Muscle of leg (tissue), 11 donors: ENCODE results near the gene FOSL1. TPM values are rescaled to one million over a fixed set of nuclear protein-coding genes. Genes with fewer than 3 reads are reported as not detected.

Source experiments
- DNase-seq: peaks from one replicate; pipeline ENCODE4 v3.0.0; 2013
- H3K27ac ChIP-seq: one replicate; pipeline ENCODE4 v1.5.1; 2013; ENCODE audit warnings: mild to moderate bottlenecking, low read length, control low read depth
- H3K27me3 ChIP-seq: one replicate; pipeline ENCODE4 v1.6.1; 2013; ENCODE audit warnings: low read length; ENCODE audit not compliant: control insufficient read depth, insufficient read depth
- H3K36me3 ChIP-seq: one replicate; pipeline ENCODE4 v1.6.1; 2013; ENCODE audit warnings: low read length; ENCODE audit not compliant: control insufficient read depth, insufficient read depth
- H3K4me1 ChIP-seq: one replicate; pipeline ENCODE4 v1.6.1; 2013; ENCODE audit warnings: low read length; ENCODE audit not compliant: control insufficient read depth, insufficient read depth
- H3K4me3 ChIP-seq: one replicate; pipeline ENCODE4 v1.5.1; 2013; ENCODE audit warnings: low read length, control low read depth
- H3K9me3 ChIP-seq: replicated peaks from 2 replicates; pipeline ENCODE4 v1.6.1; 2013; ENCODE audit warnings: low read depth, low read length; ENCODE audit not compliant: control insufficient read depth
- WGBS: methylation state at CpG from one replicate; pipeline ENCODE4 v1.1.5; 2013; ENCODE audit warnings: missing lambda C conversion rate; ENCODE audit not compliant: insufficient coverage; 5-methylcytosine and 5-hydroxymethylcytosine counted together
- polyA plus RNA-seq, 8 donors: library from polyadenylated mRNA; unstranded; fragments of 120-200 nt; gene quantifications; one replicate each; pipeline versions ENCODE4 v1.2.1 to v1.2.3, GENCODE V29; 2013; ENCODE audit warnings: inconsistent platforms in 1 of 8, low replicate concordance in 1 of 8; ENCODE audit not compliant: insufficient read length in 8 of 8, insufficient read depth in 1 of 8
- total RNA-seq: library from RNA; stranded (reverse); fragments of 120-200 nt; gene quantifications from one replicate; pipeline ENCODE4 v1.2.4, GENCODE V29; 2013

The FOSL1 gene
- total and polyA plus RNA-seq, 9 donors: 0.19 to 0.66 (median 0.46) TPM; not detected in 1

DNA sequence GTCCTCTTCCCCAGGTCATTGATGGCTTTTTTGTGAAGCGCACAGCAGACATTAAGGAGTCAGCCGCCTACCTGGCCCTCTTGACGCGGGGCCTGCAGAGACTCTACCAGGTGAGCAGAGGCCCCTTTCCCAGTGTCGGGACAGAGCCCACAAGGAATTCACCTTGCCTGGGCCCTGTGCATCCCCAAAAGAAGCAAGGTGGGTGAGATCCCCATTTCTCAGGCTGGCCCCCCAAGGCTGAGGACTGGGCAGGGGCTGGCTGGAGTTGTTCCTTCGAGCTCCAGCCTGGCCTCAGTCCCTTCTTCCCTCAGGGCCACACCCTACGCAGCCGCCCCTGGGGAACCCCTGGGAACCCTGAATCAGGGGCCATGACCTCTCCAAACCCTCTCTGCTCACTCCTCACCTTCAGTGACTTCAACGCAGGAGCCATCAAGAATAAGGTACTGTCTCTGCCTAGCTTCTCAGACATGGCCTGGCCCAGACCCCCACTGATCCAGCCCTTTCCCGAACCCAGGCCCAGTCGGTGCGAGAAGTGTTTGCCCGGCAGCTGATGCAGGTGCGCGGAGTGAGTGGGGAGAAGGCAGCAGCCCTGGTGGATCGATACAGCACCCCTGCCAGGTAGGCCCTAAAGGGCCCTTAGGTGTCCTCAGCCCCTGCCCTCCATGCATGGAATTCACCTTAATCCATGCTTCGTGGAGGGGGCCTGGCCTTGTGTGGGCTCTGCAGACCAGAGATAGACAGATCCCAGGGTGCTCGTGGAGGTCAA is 35.3 kb downstream of the FOSL1 start:
- H3K4me1 ChIP-seq: peaks cover 23% of the 10 kb centered on the region
- peaks cover 83% of the 10 kb centered on the region for H3K36me3 ChIP-seq
- H3K9me3 ChIP-seq: no peaks in the 10 kb centered on the region
- WGBS: 82% methylated on average over 17 of the region's 18 CpGs
- no peak overlapping the region for H3K27ac ChIP-seq
- H3K4me3 ChIP-seq: no peak overlapping the region
- H3K27me3 ChIP-seq: no peaks in the 10 kb centered on the region
- peak; percentile 17 for DNase-seq

DNA sequence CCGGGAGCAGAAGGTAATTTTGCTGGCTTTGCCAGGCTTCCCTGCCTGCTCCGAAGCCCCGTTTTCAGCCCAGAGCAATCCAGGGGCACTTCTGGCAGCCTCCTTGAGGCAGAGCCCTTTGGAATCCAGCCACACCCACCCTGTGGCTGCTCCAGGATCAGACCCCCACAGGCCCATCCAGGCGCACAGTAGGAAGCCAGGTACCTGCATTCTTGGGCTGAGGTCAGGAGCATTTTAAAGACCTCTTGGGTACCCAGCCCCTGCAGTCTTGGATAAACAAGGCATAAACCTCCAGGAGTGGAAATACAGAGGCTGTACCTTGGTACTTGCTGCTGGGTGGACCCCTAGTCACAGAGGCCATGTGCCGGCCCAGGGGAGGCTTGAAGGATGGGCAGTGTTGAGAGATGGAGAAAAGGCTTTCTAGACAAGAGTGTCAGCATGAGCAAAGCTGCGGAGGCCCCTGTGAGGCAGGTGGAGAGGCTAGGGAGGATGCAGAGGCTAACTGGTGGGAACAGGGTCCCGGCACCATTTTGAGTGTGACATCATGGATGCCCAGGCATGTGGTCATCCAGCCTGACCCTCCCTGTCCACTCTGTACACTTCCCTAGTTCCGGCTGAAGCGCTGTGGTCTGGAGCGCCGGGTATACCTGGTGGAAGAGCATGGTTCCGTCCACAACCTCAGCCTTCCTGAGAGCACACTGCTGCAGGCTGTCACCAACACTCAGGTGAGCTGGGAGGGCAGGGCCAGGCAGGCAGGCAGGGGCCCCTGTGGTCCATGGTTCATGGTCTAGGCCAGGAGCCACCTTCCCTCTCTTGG is 36.1 kb downstream of the FOSL1 start:
- Histone ChIP-seq H3K27ac (no peak overlapping the region), H3K4me3 (no peak overlapping the region), H3K27me3 (no peaks in the 10 kb centered on the region), H3K36me3 (peaks cover 75% of the 10 kb centered on the region), H3K4me1 (peaks cover 31% of the 10 kb centered on the region), H3K9me3 (no peaks in the 10 kb centered on the region)
- 85% methylated on average over 12 of the region's 12 CpGs for WGBS
- DNase-seq: peak; percentile 6

DNA sequence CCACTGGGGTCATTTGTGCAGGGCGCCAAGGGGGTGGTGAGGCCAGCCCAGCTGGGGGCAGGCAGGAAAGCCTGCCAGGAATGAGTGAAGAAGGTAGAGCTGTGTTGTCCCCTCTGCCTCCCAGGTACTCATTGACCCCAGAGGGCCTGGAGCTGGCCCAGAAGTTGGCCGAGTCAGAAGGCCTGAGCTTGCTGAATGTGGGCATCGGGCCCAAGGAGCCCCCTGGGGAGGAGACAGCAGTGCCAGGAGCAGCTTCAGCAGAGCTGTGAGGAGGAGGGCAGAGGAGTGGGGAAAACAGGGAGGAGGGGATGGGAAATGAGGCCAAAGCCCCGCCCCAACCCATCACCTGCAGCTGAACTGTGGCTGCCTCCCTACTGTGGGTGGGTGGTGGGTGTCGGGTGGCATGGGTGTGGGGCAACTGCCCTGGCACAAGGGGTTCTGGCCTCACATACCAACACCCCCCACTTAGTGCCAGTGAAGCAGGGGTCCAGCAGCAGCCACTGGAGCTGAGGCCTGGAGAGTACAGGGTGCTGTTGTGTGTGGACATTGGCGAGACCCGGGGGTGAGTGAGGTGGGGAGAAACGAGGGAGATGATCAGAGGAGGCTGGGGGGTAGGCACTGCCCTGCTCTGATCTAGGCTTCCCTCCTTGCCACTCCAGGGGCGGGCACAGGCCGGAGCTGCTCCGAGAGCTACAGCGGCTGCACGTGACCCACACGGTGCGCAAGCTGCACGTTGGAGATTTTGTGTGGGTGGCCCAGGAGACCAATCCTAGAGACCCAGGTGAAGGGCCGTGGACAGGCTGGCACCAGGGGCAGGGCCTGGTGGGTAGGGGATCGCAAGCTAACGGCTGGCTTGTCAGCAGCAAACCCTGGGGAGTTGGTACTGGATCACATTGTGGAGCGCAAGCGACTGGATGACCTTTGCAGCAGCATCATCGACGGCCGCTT is 37.0 kb downstream of the FOSL1 start:
- Histone ChIP-seq H3K36me3 (peaks cover 66% of the 10 kb centered on the region), H3K4me3 (no peak overlapping the region), H3K9me3 (no peaks in the 10 kb centered on the region), H3K4me1 (peaks cover 38% of the 10 kb centered on the region), H3K27me3 (no peaks in the 10 kb centered on the region), H3K27ac (no peak overlapping the region)
- WGBS: 77% methylated on average over 15 of the region's 24 CpGs
- peak; percentile 49 for DNase-seq

DNA sequence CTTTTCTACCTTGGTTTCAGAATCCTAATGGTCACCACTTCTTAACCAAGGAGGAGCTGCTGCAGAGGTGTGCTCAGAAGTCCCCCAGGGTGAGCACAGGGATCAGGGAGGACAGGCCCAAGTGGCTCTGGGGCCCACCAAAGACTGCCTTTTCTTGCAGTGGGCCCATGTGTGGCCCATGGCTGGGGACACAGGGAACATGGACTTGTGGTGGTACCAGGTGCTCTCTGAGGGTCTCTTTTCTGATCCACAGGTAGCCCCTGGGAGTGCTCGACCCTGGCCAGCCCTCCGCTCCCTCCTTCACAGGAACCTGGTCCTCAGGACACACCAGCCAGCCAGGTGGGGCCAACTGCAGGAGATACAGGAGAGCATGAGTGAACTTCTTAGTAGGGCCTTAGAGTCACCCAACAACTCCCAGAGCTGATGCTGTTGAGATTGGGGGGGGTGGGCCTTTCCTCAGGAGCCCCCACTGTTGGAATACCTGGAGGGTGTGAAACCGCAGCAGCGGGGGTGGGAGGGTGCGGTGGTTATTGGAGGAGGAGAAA is 37.9 kb downstream of the FOSL1 start:
- Histone ChIP-seq H3K36me3 (peaks cover 57% of the 10 kb centered on the region), H3K4me1 (peaks cover 38% of the 10 kb centered on the region), H3K27me3 (no peaks in the 10 kb centered on the region), H3K27ac (no peak overlapping the region), H3K4me3 (no peak overlapping the region), H3K9me3 (no peaks in the 10 kb centered on the region)
- WGBS: 79% methylated on average over 3 of the region's 5 CpGs
- DNase-seq: peak; percentile 18

DNA sequence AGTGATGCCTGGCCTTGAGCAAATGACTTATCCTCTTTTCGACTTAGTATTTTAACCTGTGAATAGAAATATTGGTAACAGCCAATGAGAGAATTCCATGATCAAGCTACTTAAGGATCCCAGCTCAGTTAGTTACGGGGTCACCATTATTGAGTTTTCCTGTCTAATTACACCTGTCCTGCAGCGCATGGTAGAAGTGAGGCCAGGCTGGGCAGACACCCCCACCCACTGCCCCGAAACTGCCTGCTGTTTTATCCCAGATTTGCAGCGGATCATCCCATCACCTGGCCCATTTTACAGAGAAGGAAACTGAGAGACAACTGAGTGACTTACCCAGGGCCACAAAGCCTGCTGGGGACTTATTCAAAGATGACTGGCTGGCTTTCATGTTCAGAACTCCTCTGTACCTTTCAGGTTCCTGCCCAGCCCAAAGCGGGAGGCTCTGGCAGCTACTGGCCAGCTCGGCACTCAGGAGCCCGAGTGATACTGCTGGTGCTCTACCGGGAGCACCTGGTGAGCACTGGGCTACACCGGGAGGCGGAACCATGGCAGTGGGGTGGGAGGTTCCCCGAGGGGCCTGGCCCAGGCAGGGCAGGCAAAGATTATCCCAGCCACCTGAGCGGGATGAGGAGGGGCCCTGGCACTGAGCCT is 38.5 kb downstream of the FOSL1 start:
- 81% methylated on average over 8 of the region's 13 CpGs for WGBS
- H3K36me3 ChIP-seq: peaks cover 54% of the 10 kb centered on the region
- peak overlapping the region; percentile 95 for H3K4me3 ChIP-seq
- no peaks in the 10 kb centered on the region for H3K9me3 ChIP-seq
- DNase-seq: peak; percentile 26
- H3K4me1 ChIP-seq: peaks cover 40% of the 10 kb centered on the region
- H3K27ac ChIP-seq: no peak overlapping the region
- no peaks in the 10 kb centered on the region for H3K27me3 ChIP-seq

DNA sequence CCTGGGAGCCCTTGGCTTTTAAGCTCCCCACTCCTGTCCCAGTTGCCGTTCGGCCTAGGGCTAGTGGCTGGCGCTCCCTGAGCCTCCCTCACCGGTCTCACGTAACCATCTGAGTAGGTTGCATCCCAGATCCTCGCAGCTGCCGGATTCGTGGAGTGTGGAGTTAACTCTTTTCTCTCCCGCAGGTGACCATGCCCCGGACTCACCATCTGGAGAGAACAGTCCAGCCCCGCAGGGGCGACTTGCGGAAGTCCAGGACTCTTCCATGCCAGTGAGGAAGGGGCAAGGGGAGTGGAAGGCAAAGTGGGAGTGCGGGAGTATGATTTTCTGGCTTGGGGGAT is 39.1 kb downstream of the FOSL1 start:
- peak overlapping the region; percentile 95 for H3K4me3 ChIP-seq
- H3K27ac ChIP-seq: peak overlapping the region; percentile 100
- H3K9me3 ChIP-seq: no peaks in the 10 kb centered on the region
- no peaks in the 10 kb centered on the region for H3K27me3 ChIP-seq
- peak; percentile 49 for DNase-seq
- H3K36me3 ChIP-seq: peaks cover 54% of the 10 kb centered on the region
- 4% methylated on average over 9 of the region's 14 CpGs for WGBS
- peaks cover 45% of the 10 kb centered on the region for H3K4me1 ChIP-seq

DNA sequence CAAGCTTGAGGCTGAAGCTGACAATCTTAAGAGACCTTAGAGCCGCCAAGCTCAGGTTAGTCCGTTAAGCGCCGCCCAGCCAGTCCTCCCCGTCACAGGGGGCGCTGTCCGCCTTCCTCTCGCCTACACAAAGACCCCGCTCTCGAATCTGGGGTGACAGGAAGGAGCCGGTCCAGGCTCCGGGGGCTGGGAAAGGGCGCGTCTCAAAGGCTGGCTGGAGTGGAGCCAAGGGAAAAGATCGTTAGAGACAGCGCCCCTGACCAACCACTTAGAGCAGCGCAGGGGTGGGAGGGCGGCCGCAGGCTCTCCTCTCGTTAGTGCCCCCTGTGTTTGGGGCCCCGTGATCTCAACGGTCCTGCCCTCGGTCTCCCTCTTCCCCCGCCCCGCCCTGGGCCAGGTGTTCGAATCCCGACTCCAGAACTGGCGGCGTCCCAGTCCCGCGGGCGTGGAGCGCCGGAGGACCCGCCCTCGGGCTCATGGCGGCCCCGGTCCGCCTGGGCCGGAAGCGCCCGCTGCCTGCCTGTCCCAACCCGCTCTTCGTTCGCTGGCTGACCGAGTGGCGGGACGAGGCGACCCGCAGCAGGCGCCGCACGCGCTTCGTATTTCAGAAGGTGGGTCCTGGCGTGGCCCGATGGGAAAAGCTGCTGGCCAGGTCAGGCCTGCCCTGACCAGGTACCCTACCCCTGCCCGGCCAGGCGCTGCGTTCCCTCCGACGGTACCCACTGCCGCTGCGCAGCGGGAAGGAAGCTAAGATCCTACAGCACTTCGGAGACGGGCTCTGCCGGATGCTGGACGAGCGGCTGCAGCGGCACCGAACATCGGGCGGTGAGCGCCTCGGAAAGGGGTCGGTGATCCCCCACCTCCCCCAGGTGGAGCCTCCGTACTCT is 39.7 kb downstream of the FOSL1 start, which contains the start of gene MUS81:
Gene MUS81, plus strand, starts transcription at position 156 of the 887 bp plus-strand sequence. Its CDS starts 321 bp downstream, at position 477.
- Histone ChIP-seq H3K27ac (peak within 1 kb of the TSS; percentile 100), H3K4me3 (peak within 1 kb of the TSS; percentile 95), H3K4me1 (peaks cover 48% of the 10 kb centered on the region), H3K27me3 (no peaks in the 10 kb centered on the region), H3K9me3 (no peaks in the 10 kb centered on the region), H3K36me3 (peaks cover 54% of the 10 kb centered on the region)
- DNase-seq: peak; percentile 99
- WGBS: 0% methylated on average over 77 of the region's 78 CpGs

DNA sequence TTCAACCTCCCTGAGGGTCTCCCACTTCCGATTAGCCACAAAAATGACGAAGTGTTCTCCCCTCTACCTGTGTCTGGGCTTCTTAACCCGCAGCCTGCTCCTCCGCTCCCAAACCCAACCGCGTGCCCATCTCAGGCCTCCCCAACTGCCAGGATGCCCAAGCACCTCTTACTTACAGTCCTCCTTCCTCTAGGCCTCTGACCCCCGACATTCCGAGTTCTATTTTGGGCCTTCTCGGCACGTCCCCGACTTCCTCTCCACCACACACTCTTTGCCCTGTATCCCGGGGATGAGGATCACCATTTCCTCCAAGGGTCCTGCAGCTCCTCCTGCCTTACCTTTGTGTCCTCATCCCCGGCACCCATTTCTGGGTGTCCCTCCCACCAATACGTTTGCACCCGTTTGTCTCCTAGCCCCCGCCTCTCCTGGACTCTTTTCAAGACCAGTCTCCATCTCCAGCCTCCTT is 40.3 kb downstream of the FOSL1 start:
- Histone ChIP-seq H3K4me1 (peaks cover 48% of the 10 kb centered on the region), H3K4me3 (peak overlapping the region; percentile 95), H3K36me3 (peaks cover 54% of the 10 kb centered on the region), H3K27ac (peak overlapping the region; percentile 100), H3K27me3 (no peaks in the 10 kb centered on the region), H3K9me3 (no peaks in the 10 kb centered on the region)
- no peak for DNase-seq
- 1% methylated on average over 16 of the region's 16 CpGs for WGBS
